Stomach (tissue), 9 donors: Measurements from ENCODE around the gene DNER. TPM values are rescaled to one million over a fixed set of nuclear protein-coding genes. Genes with fewer than 3 reads are reported as not detected.

Experiments
- DNase-seq, 2 donors: peaks; one replicate each; pipeline versions ENCODE4 v3.0.0 to v3.0.0-alpha.2; 2013 to 2019
- H3K27ac ChIP-seq, 5 donors: fragments of 200-600 bp in 4 of 5; sonication (generic) in 4 of 5; one replicate each; pipeline ENCODE4 v1.5.1; 2013 to 2019; ENCODE audit warnings: mild to moderate bottlenecking in 1 of 5, moderate library complexity in 1 of 5
- H3K27me3 ChIP-seq, 3 donors: fragments of 200-600 bp; sonication (generic); one replicate each; pipeline ENCODE4 v1.5.1; 2017 to 2019; ENCODE audit warnings: mixed run types in 1 of 3
- H3K36me3 ChIP-seq, 4 donors: fragments of 200-600 bp; sonication (generic); 1 replicate in 3 of 4; 2 replicates in 1 of 4; pipeline ENCODE4 v1.5.1; 2016 to 2019
- H3K4me1 ChIP-seq, 4 donors: fragments of 200-600 bp; sonication (generic); one replicate each; pipeline ENCODE4 v1.5.1; 2016 to 2019
- H3K4me3 ChIP-seq, 4 donors: fragments of 200-600 bp; sonication (generic) in 3 of 4; one replicate each; pipeline ENCODE4 v1.5.1; 2016 to 2019; ENCODE audit warnings: mild to moderate bottlenecking in 1 of 4
- H3K9me3 ChIP-seq, 4 donors: fragments of 200-600 bp; sonication (generic); one replicate each; pipeline ENCODE4 v1.5.1; 2016 to 2019
- EP300 ChIP-seq: sonication (generic); formaldehyde crosslinking; IDR thresholded peaks from one replicate; pipeline ENCODE4 v1.6.1; 2017; ENCODE audit warnings: antibody characterized with exemption
- POLR2A ChIP-seq, 4 donors: fragments of 450-650 bp; IDR thresholded peaks; one replicate each; pipeline ENCODE4 v1.6.1; 2016; ENCODE audit warnings: antibody characterized with exemption in 4 of 4, control low read depth in 2 of 4, mild to moderate bottlenecking in 1 of 4, moderate library complexity in 1 of 4
- POLR2AphosphoS5 ChIP-seq, 3 donors: sonication (generic); formaldehyde crosslinking; IDR thresholded peaks; one replicate each; pipeline ENCODE4 v1.6.1; 2016; ENCODE audit warnings: antibody characterized with exemption in 3 of 3
- WGBS, 5 donors: extraction: QIAGEN DNeasy Blood & Tissue Kit in 3 of 5; methylation state at CpG; one replicate each; pipeline versions ENCODE4 v1.1.5 to v1.1.7; 2013 to 2018; 5-methylcytosine and 5-hydroxymethylcytosine counted together
- intact Hi-C: fragments of 100-400 bp; cut with DNase I; formaldehyde crosslinking; loops from one replicate; pipeline ENCODE4 v1.15.1; 2023; ENCODE audit warnings: low total_unique reads
- polyA plus RNA-seq, 3 donors: library from polyadenylated mRNA; stranded (reverse); fragments of 200-250 nt; gene quantifications; one replicate each; pipeline ENCODE4 v1.2.3, GENCODE V29; 2013
- total RNA-seq, 5 donors: library from RNA; depleted of rRNA; stranded (reverse); fragments of >200 nt; gene quantifications; one replicate each; pipeline versions ENCODE4 v1.1.0 to v1.2.3, GENCODE V29; 2014 to 2016
- TF ChIP-seq, protein P1 (sequence below), 7 experiments: fragments of 450-650 bp in 4 of 7; fragments of 200-600 bp in 3 of 7; sonication (generic) in 3 of 7; IDR thresholded peaks; one replicate each; pipeline ENCODE4 v1.5.1; 2016 to 2019; ENCODE audit warnings: antibody characterized with exemption in 7 of 7, control low read depth in 2 of 7, mild to moderate bottlenecking in 1 of 7
- donor health status: healthy with polysubstance abuse.
- donor health status: Bipolar disorder and iron deficiency.
- donor health status: healthy.

DNER gene
- total and polyA plus RNA-seq, 8 donors, result 1.6 to 10.6 (median 4.9) TPM

DNA sequence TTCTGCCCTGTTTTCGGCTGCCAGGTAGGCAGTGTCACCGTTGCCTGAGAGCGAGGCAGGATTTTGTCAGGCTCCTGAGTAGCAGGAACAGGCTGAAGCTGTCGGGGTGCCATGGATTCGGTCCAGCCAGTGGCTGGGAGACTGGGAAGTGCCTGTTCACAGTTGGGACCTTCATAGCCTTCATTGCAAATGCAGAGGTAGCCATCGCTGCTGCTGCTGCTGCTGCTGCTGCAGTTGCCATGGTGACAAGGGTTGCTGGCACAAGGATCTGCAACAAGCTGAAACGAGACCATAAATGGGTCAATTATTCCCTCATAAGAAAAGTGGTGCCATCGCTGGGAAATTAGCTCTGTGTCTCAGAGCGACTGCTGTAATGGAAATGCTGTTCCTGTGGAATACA, 122.7 kb downstream of the DNER start:
- WGBS, 5 donors, result 76 to 80% (median 78%) methylated on average over 9 of the region's 9 CpGs
- TF ChIP-seq POLR2A (IDR thresholded peaks at IDR 0.05) (no peak), EP300 (no peak), POLR2AphosphoS5 (IDR thresholded peaks at IDR 0.05) (no peak)
- TF ChIP-seq, protein P1, sequence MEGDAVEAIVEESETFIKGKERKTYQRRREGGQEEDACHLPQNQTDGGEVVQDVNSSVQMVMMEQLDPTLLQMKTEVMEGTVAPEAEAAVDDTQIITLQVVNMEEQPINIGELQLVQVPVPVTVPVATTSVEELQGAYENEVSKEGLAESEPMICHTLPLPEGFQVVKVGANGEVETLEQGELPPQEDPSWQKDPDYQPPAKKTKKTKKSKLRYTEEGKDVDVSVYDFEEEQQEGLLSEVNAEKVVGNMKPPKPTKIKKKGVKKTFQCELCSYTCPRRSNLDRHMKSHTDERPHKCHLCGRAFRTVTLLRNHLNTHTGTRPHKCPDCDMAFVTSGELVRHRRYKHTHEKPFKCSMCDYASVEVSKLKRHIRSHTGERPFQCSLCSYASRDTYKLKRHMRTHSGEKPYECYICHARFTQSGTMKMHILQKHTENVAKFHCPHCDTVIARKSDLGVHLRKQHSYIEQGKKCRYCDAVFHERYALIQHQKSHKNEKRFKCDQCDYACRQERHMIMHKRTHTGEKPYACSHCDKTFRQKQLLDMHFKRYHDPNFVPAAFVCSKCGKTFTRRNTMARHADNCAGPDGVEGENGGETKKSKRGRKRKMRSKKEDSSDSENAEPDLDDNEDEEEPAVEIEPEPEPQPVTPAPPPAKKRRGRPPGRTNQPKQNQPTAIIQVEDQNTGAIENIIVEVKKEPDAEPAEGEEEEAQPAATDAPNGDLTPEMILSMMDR (IDR thresholded peaks at IDR 0.05), result no peak
- H3K27ac ChIP-seq, result no peak overlapping the region
- peaks cover 0 to 15% (median 0%) of the 10 kb centered on the region in 3 donors for H3K27me3 ChIP-seq
- H3K4me1 ChIP-seq, result peaks cover 2 to 7% (median 4%) of the 10 kb centered on the region in 4 donors
- H3K4me3 ChIP-seq, result no peak overlapping the region
- intact Hi-C loops, result no loop called here
- no peaks in the 10 kb centered on the region for H3K9me3 ChIP-seq
- H3K36me3 ChIP-seq, result no peaks in the 10 kb centered on the region
- DNase-seq, result peak in 1 of 2 donors; percentile 31

DNA sequence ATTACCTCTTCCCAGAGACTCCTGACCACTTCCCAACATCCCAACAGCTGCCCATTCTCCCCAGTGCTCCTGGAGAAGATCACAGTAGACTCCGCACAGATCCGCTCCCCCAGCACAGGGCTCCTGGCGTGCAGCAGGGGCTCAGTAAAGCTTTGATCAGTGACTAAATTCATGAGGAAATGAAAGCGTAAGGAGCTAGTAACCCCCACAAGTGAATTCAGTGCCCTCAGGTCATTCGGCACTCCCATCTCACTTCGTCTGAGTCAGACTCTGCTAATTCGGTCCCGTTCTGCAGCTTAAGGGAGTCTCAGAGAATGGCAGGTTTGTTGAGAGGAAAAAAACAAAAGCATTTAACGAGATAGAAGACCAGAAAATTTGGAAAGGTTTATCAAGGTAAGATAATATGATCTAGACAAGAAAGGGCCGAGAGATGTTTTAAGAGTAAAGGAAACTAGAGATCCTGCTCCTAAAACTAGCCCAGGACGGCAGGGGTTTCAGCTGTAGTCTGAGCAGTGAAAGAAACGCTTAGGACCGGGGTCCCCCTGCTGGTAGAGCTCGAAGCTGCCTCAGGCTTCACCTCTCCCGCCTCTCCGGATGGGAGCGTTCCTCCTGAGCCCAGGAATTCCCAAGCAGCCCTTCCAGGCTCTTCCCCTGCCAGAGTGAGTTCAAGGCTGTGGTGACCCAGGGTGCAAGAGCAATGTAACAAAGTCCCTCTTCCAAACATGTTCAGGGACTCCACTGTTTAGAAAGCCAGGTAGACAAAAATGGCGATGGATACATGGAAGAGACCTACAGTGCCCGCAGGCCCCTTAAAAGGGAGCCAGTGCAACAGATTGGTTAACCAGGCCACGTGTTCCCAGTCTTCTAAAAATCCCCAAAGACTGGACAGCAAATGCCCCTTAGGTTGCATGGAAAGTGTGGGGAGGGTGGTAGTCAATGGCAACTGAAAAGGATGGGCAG, 127.3 kb downstream of the DNER start:
- peak; percentile 75 to 90 for DNase-seq
- Histone ChIP-seq H3K9me3 (no peaks in the 10 kb centered on the region), H3K4me3 (peak overlapping the region; percentile 5 to 26 (median 22)), H3K36me3 (no peaks in the 10 kb centered on the region), H3K4me1 (peaks cover 3 to 9% (median 5%) of the 10 kb centered on the region in 4 donors), H3K27ac (peak overlapping the region in 1 of 5 donors; percentile 49), H3K27me3 (peaks cover 0 to 22% (median 0%) of the 10 kb centered on the region in 3 donors)
- TF ChIP-seq, protein P1 (IDR thresholded peaks at IDR 0.05), result peak in 5 of 7 experiments; percentile 66 to 80 (median 76)
- TF ChIP-seq POLR2A (IDR thresholded peaks at IDR 0.05), result no peak
- intact Hi-C loops, result loop anchor here (5.0 to 10.0 kb wide), 2 partner anchors 152 to 455 kb away; no protein-coding TSS in a partner anchor
- 25 to 28% (median 26%) methylated on average over 20 of the region's 20 CpGs for WGBS, 5 donors

DNA sequence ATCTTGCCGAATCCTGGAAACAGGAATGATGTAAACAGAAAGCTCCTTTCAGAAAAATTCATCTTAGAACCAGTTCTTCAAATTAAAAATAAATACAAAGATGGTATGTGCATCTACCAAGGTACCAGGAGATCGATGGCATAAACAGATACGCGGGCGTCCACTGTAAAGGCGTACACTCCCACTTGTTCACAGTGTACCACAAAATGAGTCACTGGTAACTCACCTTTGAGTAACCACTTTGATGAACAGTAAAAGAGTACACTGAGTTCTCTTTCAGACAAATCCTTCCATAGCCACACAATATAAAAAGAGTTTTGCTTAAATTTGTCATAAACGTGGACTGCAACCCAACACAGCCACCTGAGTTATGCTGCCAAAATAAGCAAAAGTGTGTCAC, 128.3 kb downstream of the DNER start:
- no peak for DNase-seq
- no peaks in the 10 kb centered on the region for H3K36me3 ChIP-seq
- H3K9me3 ChIP-seq, result no peaks in the 10 kb centered on the region
- intact Hi-C loops, result loop anchor here (5.0 to 10.0 kb wide), 2 partner anchors 151 to 454 kb away; no protein-coding TSS in a partner anchor
- WGBS, 5 donors, result 75 to 84% (median 76%) methylated on average over 7 of the region's 7 CpGs
- H3K27me3 ChIP-seq, result peaks cover 0 to 26% (median 0%) of the 10 kb centered on the region in 3 donors
- H3K4me3 ChIP-seq, result no peak overlapping the region
- no peak overlapping the region for H3K27ac ChIP-seq
- H3K4me1 ChIP-seq, result peaks cover 3 to 9% (median 5%) of the 10 kb centered on the region in 4 donors
- TF ChIP-seq POLR2A (IDR thresholded peaks at IDR 0.05) (no peak), EP300 (no peak), POLR2AphosphoS5 (IDR thresholded peaks at IDR 0.05) (no peak)
- TF ChIP-seq, protein P1 (IDR thresholded peaks at IDR 0.05), result no peak

DNA sequence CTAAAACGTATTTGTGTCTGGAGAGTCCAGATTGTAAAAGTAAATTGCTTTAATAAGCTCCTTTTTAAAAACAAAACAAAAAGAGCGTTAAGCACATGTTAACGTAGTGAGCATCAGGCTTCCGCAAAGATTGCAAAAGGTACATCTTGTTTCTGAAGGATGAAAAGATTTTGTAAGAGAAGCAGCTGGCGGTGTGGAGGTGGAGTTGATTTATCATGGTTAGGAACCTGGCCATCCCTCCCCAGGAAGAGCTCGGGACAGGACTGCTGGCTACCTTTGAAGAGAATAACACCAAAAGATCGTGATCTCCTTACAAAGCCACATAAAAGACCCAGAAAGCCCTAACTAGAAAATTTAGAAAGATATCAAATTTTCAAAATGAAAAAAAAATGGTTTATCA, 132.2 kb downstream of the DNER start:
- no peak for DNase-seq
- TF ChIP-seq EP300 (no peak), POLR2AphosphoS5 (IDR thresholded peaks at IDR 0.05) (no peak), POLR2A (IDR thresholded peaks at IDR 0.05) (no peak)
- TF ChIP-seq, protein P1 (IDR thresholded peaks at IDR 0.05), result no peak
- H3K9me3 ChIP-seq, result no peaks in the 10 kb centered on the region
- peak overlapping the region in 1 of 5 donors; percentile 22 for H3K27ac ChIP-seq
- WGBS, 5 donors, result 68 to 78% (median 74%) methylated on average over 7 of the region's 7 CpGs
- H3K4me3 ChIP-seq, result no peak overlapping the region
- intact Hi-C loops, result loop anchor here (10.0 kb wide), 1 partner anchor 147 kb away; no protein-coding TSS in a partner anchor
- peaks cover 0 to 19% (median 0%) of the 10 kb centered on the region in 3 donors for H3K27me3 ChIP-seq
- H3K36me3 ChIP-seq, result no peaks in the 10 kb centered on the region
- H3K4me1 ChIP-seq, result peaks cover 3 to 7% (median 5%) of the 10 kb centered on the region in 4 donors
